Kidney epithelial cell (primary cell): ENCODE data around the gene VTI1A. TPM values are rescaled to one million over a fixed set of nuclear protein-coding genes. Genes with fewer than 3 reads are reported as not detected.

ENCODE experiments used
- DNase-seq: peaks from one replicate; pipeline ENCODE4 v3.0.0-alpha.2; 2010; ENCODE audit warnings: low read depth
- H3K27me3 ChIP-seq: 2 replicates; pipeline ENCODE4 v1.6.0; 2011; ENCODE audit warnings: low read length; ENCODE audit not compliant: control insufficient read depth, insufficient read depth
- H3K36me3 ChIP-seq: 2 replicates; pipeline ENCODE4 v1.5.1; 2011; ENCODE audit warnings: low read length; ENCODE audit not compliant: control insufficient read depth, insufficient read depth
- H3K4me3 ChIP-seq: 2 replicates; pipeline ENCODE4 v1.5.1; 2011; ENCODE audit warnings: low read depth, mild to moderate bottlenecking, control low read depth, low read length
- CTCF ChIP-seq: IDR thresholded peaks from 2 replicates; pipeline ENCODE4 v1.5.1; 2011; ENCODE audit warnings: mild to moderate bottlenecking, moderate library complexity, low read length, control low read depth, inconsistent platforms; ENCODE audit not compliant: insufficient read depth, poor library complexity, severe bottlenecking
- total RNA-seq: library from RNA; depleted of rRNA; stranded (reverse); fragments of >200 nt; gene quantifications from 2 replicates; pipeline ENCODE4 v1.2.3, GENCODE V29; 2015

VTI1A gene
- total RNA-seq, 1 donor from 2014 or later, result 45.7 TPM

- DNase-seq, result no peak
- TF ChIP-seq CTCF, result no peak
- no peaks in the 10 kb centered on the region for H3K27me3 ChIP-seq
Measured at GRCh38 chr10:112680586-112680985, 233.6 kb downstream of the VTI1A start.

GRCh38 chr10:112687647-112688046 lies 240.6 kb downstream of the VTI1A start:
- no peaks in the 10 kb centered on the region for H3K36me3 ChIP-seq
- no peak overlapping the region for H3K4me3 ChIP-seq
- TF ChIP-seq CTCF, result no peak
- no peaks in the 10 kb centered on the region for H3K27me3 ChIP-seq
- DNase-seq, result no peak

More at GRCh38 chr10:112680586-112680985, 233.6 kb downstream of the VTI1A start:
- H3K36me3 ChIP-seq, result no peaks in the 10 kb centered on the region
- no peak overlapping the region for H3K4me3 ChIP-seq

- TF ChIP-seq CTCF, result peak; percentile 44
- DNase-seq, result no peak
Measured at GRCh38 chr10:112689327-112690072, 242.5 kb downstream of the VTI1A start.

GRCh38 chr10:112695539-112695938 lies 248.5 kb downstream of the VTI1A start:
- Histone ChIP-seq H3K27me3 (no peaks in the 10 kb centered on the region), H3K36me3 (no peaks in the 10 kb centered on the region), H3K4me3 (no peak overlapping the region)
- DNase-seq, result no peak
- no peak for TF ChIP-seq CTCF

More at GRCh38 chr10:112689327-112690072, 242.5 kb downstream of the VTI1A start:
- H3K36me3 ChIP-seq, result no peaks in the 10 kb centered on the region
- no peak overlapping the region for H3K4me3 ChIP-seq
- no peaks in the 10 kb centered on the region for H3K27me3 ChIP-seq

- no peak overlapping the region for H3K4me3 ChIP-seq
- no peaks in the 10 kb centered on the region for H3K36me3 ChIP-seq
- DNase-seq, result no peak
- no peak for TF ChIP-seq CTCF
- no peaks in the 10 kb centered on the region for H3K27me3 ChIP-seq
Measured at GRCh38 chr10:112696592-112696991, 249.6 kb downstream of the VTI1A start.
